Heart left ventricle (tissue), 13 donors: ENCODE data around the gene AP1G2.

Experiments
- POLR2A ChIP-seq, 2 donors: fragments of 450-650 bp; IDR thresholded peaks; one replicate each; pipeline ENCODE4 v1.6.1; 2017; ENCODE audit warnings: antibody characterized with exemption in 2 of 2, mild to moderate bottlenecking in 2 of 2, moderate library complexity in 2 of 2
- TF ChIP-seq, protein P1 (sequence below), 12 donors: fragments of 200-600 bp; sonication (generic) in 4 of 12; IDR thresholded peaks; one replicate each; pipeline versions ENCODE4 v1.5.0 to v1.8.0; 2018 to 2022; ENCODE audit warnings: antibody characterized with exemption in 12 of 12, mild to moderate bottlenecking in 5 of 12
- donor health status: ischemic (EF 13 %, LVEDD 7.1; RV severe dilation, severe dysfunction).
- donor health status: DM: no; HTN: yes; CAD: no.
- donor health status: DM: no; HTN: no; CAD: no.
- donor health status: ischemic (EF 25% LVEDD 6.9; RV normal size, moderate dysfunction).
- donor health status: ischemic (EF 25% LVEDD 5.7; RV mildly dilated, moderate dysfunction).
- donor health status: ischemic (EF 35%, LVEDD 5.7; RV mildly dilated, moderate dysfunction).
- donor health status: nonischemic (EF 11% LVEDD 7.7; RV severe dilation, severe dysfunction).
- donor health status: DM: yes; HTN: yes; CAD: no.
- donor health status: PGD.
- donor health status: ischemic (EF 29% LVEDD 5.4; RV normal size, mild dysfunction).
- donor health status: nonischemic (EF 23%, LVEDD 6.1; RV moderate dilation, normal function).

DNA sequence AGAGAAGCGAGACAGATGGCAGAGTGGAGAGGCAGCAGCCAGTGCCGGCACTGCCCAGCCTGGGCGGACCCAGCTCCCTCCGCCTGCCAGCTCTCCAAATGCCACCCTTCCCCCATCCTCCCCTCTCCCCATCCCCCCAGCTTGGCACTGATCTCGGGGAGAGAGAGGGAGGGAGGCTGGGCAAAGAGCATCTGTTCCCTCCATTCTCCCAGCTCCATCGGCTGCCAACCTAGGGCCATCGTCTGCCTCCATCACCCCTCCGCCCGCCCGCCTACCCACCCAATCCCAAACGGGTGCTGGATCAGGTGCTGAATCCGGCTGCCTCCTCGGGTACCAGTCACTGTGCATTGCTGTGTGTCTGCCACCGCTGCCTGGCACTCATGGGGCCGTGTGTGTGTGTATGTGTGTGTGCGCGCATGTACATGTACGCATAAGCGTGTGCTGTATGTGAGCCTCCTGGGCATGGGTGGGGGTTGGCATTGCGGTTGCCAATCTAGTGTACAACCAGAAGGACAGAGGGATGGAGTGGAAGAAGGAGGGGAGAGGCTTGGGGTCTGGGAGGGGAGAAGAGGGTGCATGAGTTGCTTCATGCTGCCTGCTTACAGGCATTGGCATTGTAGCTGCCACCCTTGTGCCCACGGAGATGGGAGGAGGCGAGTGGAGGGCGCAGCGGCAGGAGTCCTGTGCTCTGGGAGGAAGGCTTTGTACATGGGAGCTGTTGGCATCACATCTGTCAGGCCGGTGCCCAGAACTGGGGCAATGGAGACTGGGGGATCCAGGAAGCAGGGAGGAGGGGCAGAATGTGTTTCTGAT, 54.4 kb downstream of the AP1G2 start:
- TF ChIP-seq, protein P1, sequence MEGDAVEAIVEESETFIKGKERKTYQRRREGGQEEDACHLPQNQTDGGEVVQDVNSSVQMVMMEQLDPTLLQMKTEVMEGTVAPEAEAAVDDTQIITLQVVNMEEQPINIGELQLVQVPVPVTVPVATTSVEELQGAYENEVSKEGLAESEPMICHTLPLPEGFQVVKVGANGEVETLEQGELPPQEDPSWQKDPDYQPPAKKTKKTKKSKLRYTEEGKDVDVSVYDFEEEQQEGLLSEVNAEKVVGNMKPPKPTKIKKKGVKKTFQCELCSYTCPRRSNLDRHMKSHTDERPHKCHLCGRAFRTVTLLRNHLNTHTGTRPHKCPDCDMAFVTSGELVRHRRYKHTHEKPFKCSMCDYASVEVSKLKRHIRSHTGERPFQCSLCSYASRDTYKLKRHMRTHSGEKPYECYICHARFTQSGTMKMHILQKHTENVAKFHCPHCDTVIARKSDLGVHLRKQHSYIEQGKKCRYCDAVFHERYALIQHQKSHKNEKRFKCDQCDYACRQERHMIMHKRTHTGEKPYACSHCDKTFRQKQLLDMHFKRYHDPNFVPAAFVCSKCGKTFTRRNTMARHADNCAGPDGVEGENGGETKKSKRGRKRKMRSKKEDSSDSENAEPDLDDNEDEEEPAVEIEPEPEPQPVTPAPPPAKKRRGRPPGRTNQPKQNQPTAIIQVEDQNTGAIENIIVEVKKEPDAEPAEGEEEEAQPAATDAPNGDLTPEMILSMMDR (IDR thresholded peaks at IDR 0.05), result no peak
- TF ChIP-seq POLR2A (IDR thresholded peaks at IDR 0.05), result no peak
